Neutrophil (primary cell): Measurements from ENCODE around the gene MAGI3.
"Not testable (repeated sequence)": the region's sequence is repeated elsewhere in the genome, so short reads cannot be mapped to it uniquely, and the experiment has no call there.

Experiments used
- H3K27ac ChIP-seq: fragments of 200-600 bp; sonication (generic); 2 replicates; pipeline ENCODE4 v1.5.1; 2016; ENCODE audit warnings: mild to moderate bottlenecking, moderate library complexity
- H3K27me3 ChIP-seq: fragments of 200-600 bp; sonication (generic); 2 replicates; pipeline ENCODE4 v1.6.0; 2016; ENCODE audit warnings: mild to moderate bottlenecking
- H3K36me3 ChIP-seq: fragments of 200-600 bp; sonication (generic); 2 replicates; pipeline ENCODE4 v1.5.1; 2017
- H3K4me1 ChIP-seq, 2 experiments: fragments of 200-600 bp in 1 of 2; sonication (generic) in 1 of 2; 1 replicate in 1 of 2; 2 replicates in 1 of 2; pipeline versions ENCODE4 v1.5.1 to v1.6.1; 2013 to 2016; ENCODE audit warnings: low read depth in 1 of 2, low read length in 1 of 2, mild to moderate bottlenecking in 1 of 2, moderate library complexity in 1 of 2; ENCODE audit not compliant: control insufficient read depth in 1 of 2, insufficient read depth in 1 of 2
- H3K4me3 ChIP-seq, 2 experiments: fragments of 200-600 bp in 1 of 2; sonication (generic) in 1 of 2; 1 replicate in 1 of 2; 2 replicates in 1 of 2; pipeline ENCODE4 v1.5.1; 2013 to 2016; ENCODE audit warnings: low read depth in 1 of 2, low read length in 1 of 2, mild to moderate bottlenecking in 1 of 2, moderate library complexity in 1 of 2
- H3K9me3 ChIP-seq: fragments of 200-600 bp; sonication (generic); 2 replicates; pipeline ENCODE4 v1.5.1; 2016
- CTCF ChIP-seq: fragments of 200-600 bp; sonication (generic); IDR thresholded peaks from 2 replicates; pipeline ENCODE4 v1.5.1; 2016; ENCODE audit warnings: antibody characterized with exemption

Gene MAGI3

GRCh38 chr1:113453771-113454083, 63.4 kb downstream of the MAGI3 start:
- Histone ChIP-seq H3K27me3 (no peaks in the 10 kb centered on the region), H3K4me1 (peaks cover 0 to 4% of the 10 kb centered on the region in 2 experiments), H3K27ac (no peak overlapping the region), H3K36me3 (no peaks in the 10 kb centered on the region), H3K4me3 (no peak overlapping the region), H3K9me3 (no peaks in the 10 kb centered on the region)
- no peak for TF ChIP-seq CTCF

- H3K27me3 ChIP-seq, result no peaks in the 10 kb centered on the region
- no peak overlapping the region for H3K27ac ChIP-seq
- no peak overlapping the region for H3K4me3 ChIP-seq
- no peaks in the 10 kb centered on the region for H3K9me3 ChIP-seq
- no peak for TF ChIP-seq CTCF
- peaks cover 0 to 4% of the 10 kb centered on the region in 2 experiments for H3K4me1 ChIP-seq
- H3K36me3 ChIP-seq, result no peaks in the 10 kb centered on the region
Observed at GRCh38 chr1:113455374-113455773, 65.1 kb downstream of the MAGI3 start.

DNA sequence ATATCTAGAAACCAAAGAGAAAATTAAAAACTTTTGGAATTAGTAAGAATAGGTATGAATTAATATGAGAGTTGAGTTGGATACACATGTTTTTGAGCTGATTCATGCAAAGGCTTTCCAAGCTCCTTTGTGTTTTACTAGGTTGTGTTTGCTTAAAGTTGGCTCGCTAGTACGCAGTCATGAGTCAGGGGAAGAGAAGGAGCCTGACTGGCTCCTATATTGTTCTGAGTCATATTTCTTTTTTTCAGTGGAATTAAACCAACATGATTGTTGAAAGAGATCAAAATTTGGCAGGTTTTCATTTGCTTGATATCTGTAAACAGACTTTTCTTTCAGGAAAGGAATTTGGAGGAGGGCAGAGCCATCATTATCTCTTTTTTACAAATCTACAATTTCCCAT, 66.7 kb downstream of the MAGI3 start:
- no peaks in the 10 kb centered on the region for H3K9me3 ChIP-seq
- peaks cover 0 to under 1% of the 10 kb centered on the region in 2 experiments for H3K4me1 ChIP-seq
- H3K27me3 ChIP-seq, result no peaks in the 10 kb centered on the region
- no peaks in the 10 kb centered on the region for H3K36me3 ChIP-seq
- no peak overlapping the region for H3K4me3 ChIP-seq
- no peak for TF ChIP-seq CTCF
- H3K27ac ChIP-seq, result no peak overlapping the region

DNA sequence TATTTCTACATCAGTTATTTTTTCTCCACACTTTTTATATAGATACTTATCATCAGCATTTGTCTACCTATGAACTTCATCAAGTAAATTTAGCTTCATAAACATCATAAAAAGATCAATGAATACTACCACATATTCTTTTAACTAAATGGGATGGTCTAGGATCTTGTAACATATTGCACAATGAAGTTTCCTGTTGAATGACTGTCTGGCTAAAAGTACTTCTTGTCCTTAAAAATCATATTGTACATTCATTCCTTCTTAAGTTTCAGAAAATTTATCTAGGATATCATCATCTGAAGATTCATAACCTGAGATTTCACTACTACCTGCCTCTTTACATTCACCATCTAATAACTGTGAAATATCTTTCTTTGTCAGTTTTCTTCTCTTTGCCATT, 69.0 kb downstream of the MAGI3 start:
- Histone ChIP-seq H3K27ac (no peak overlapping the region), H3K36me3 (no peaks in the 10 kb centered on the region), H3K4me1 (no peaks in the 10 kb centered on the region), H3K27me3 (no peaks in the 10 kb centered on the region), H3K9me3 (no peaks in the 10 kb centered on the region), H3K4me3 (no peak overlapping the region)
- TF ChIP-seq CTCF, result no peak

- Histone ChIP-seq H3K9me3 (no peaks in the 10 kb centered on the region), H3K4me1 (no peaks in the 10 kb centered on the region), H3K27me3 (no peaks in the 10 kb centered on the region), H3K36me3 (no peaks in the 10 kb centered on the region), H3K4me3 (no peak overlapping the region), H3K27ac (no peak overlapping the region)
- TF ChIP-seq CTCF, result no peak
Observed at GRCh38 chr1:113467991-113468390, 77.7 kb downstream of the MAGI3 start.

DNA sequence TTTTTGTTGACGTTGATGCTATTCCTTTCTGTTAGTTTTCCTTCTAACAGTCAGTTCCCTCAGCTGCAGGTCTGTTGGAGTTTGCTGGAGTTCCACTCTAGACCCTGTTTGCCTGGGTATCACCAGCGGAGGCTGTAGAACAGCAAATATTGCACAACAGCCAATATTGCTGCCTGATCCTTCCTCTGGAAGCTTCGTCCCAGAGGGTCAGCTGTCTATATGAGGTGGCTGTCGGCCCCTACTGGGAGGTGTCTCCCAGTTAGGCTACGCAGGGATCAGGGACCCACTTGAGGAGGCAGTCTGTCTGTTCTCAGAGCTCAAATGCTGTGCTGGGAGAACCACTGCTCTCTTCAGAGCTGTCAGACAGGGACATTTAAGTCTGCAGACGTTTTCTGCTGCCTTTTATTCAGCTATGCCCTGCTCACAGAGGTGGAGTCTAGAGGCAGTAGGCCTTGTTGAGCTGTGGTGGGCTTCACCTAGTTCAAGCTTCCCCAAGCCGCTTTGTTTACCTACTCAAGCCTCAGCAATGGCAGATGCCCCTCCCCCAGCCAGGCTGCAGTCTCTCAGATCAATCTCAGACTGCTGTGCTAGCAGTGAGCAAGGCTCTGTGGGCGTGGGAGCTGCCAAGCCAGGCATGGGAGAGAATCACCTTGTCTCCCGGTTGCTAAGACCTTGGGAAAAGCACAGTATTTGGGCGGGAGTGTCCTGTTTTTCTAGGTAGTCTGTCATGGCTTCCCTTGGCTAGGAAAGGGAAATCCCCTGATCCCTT, 88.3 kb downstream of the MAGI3 start:
- H3K4me3 ChIP-seq, H3K9me3 ChIP-seq, H3K27me3 ChIP-seq, H3K4me1 ChIP-seq, H3K27ac ChIP-seq, H3K36me3 ChIP-seq: not testable (repeated sequence)
